GM12872 (cell line): ENCODE results near the gene CUL9.

Experiments used
- TF ChIP-seq, protein P1 (sequence below): IDR thresholded peaks from 3 replicates; pipeline ENCODE4 v1.5.1; 2011; ENCODE audit warnings: low read depth, mild to moderate bottlenecking, low read length, moderate library complexity; ENCODE audit not compliant: insufficient read depth

The CUL9 gene

DNA sequence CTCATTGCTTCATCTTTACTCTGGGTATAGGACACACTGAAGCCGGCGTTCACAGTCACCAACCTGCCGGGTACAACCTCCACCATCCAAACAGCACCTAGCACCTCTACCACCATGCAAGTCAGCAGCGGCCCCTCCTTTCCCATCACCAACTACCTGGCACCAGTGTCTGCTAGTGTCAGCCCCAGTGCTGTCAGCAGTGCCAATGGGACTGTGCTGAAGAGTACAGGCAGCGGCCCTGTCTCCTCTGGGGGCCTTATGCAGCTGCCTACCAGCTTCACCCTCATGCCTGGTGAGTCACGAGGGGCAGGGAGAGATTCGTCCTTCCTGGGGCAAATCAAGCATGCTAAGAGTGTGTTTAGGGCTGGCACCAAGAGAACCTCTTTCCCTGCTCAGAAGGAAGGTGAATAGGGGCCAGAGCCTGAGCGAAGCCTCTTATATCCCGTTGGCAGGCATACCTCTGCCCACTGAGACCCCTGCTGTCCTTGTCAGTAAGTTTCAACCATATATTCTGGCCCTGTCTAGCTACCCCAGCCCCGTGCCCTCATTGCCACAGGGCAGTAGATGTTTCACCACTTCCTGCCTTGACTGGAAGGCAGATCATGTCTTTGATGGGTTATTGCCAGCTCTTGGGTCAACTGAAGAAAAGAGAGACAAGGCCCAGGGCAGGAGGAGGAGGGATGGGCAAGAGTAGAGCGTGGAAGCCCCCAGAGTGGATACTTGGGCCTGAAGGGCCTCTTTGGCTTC, 6.1 kb upstream of the CUL9 start:
- TF ChIP-seq, protein P1, sequence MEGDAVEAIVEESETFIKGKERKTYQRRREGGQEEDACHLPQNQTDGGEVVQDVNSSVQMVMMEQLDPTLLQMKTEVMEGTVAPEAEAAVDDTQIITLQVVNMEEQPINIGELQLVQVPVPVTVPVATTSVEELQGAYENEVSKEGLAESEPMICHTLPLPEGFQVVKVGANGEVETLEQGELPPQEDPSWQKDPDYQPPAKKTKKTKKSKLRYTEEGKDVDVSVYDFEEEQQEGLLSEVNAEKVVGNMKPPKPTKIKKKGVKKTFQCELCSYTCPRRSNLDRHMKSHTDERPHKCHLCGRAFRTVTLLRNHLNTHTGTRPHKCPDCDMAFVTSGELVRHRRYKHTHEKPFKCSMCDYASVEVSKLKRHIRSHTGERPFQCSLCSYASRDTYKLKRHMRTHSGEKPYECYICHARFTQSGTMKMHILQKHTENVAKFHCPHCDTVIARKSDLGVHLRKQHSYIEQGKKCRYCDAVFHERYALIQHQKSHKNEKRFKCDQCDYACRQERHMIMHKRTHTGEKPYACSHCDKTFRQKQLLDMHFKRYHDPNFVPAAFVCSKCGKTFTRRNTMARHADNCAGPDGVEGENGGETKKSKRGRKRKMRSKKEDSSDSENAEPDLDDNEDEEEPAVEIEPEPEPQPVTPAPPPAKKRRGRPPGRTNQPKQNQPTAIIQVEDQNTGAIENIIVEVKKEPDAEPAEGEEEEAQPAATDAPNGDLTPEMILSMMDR: no peak

- TF ChIP-seq, protein P1: no peak
Observed at GRCh38 chr6:43176423-43176786, 5.6 kb upstream of the CUL9 start.

GRCh38 chr6:43178150-43178549, 3.8 kb upstream of the CUL9 start:
- TF ChIP-seq, protein P1: no peak

- TF ChIP-seq, protein P1: no peak
Observed at GRCh38 chr6:43178951-43179830, 2.8 kb upstream of the CUL9 start.

GRCh38 chr6:43180058-43180457, 1.9 kb upstream of the CUL9 start:
- TF ChIP-seq, protein P1: no peak

DNA sequence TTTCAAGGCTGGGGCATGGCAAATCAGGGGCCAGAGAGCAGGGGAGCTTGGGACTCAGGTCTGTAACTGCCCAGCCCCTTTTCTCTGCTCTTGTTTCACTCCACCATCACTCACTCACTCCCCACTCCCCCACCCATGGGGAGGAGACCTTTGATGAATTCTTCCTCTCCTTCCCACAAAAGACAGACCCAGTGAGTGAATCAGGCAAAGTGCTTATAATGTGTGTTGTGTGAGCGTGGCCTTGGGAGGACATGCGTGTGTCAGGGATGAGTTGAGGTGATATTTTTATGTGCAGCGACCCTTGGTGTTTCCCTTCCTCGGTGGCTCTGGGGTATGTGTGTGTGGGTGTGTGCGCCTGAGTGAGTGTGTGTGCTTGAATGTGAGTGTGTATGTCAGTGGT, 1.0 kb upstream of the CUL9 start:
- TF ChIP-seq, protein P1: no peak

DNA sequence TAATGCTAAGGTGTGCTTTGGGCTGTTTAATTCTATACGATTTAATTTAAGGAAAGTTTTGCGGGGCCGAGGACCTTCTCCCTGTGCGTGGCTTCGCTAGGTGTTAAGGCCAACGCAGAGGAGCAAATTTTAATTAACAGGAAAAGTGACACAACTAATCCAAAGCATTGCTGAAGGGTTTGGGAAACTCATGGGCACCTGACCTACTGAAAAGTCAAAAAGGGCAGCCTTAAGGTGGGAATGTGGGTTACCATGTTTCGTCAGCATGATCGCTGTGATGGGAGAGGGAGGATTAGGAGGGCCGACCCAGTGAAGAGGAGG, 415 bp upstream of the CUL9 start:
- TF ChIP-seq, protein P1: no peak
